ENCODE results near the gene TRIM71.

GRCh38 chr3:32862936-32863487 lies 45.2 kb downstream of the TRIM71 start:
- no peak for TF ChIP-seq CTCF (IDR thresholded peaks at IDR 0.05)
- no peak for TF ChIP-seq POLR2A (IDR thresholded peaks at IDR 0.05)
